Mesenchymal stem cell (in vitro differentiated cells and primary cell): ENCODE measurements around the gene GULP1.
"Not testable (repeated sequence)": the region's sequence is repeated elsewhere in the genome, so short reads cannot be mapped to it uniquely, and the experiment has no call there.

Source experiments
- DNase-seq: peaks from one replicate; pipeline ENCODE4 v3.0.0-alpha.2; 2013
- H2AFZ ChIP-seq: one replicate; pipeline ENCODE4 v1.6.1; 2013; ENCODE audit warnings: low read depth, mild to moderate bottlenecking, control low read depth, inconsistent platforms, low read length, moderate library complexity
- H2AK5ac ChIP-seq: 2 replicates; pipeline ENCODE4 v1.6.1; 2013; ENCODE audit warnings: low read length, moderate library complexity, mild to moderate bottlenecking, inconsistent platforms; ENCODE audit not compliant: severe bottlenecking
- H2BK120ac ChIP-seq: one replicate; pipeline ENCODE4 v1.6.1; 2013; ENCODE audit warnings: low read depth, mild to moderate bottlenecking, inconsistent platforms, low read length, moderate library complexity
- H2BK12ac ChIP-seq, 2 experiments: one replicate each; pipeline ENCODE4 v1.6.1; 2013; ENCODE audit warnings: inconsistent platforms in 2 of 2, low read length in 2 of 2, mild to moderate bottlenecking in 2 of 2, moderate library complexity in 2 of 2, control low read depth in 1 of 2
- H2BK15ac ChIP-seq: one replicate; pipeline ENCODE4 v1.6.1; 2013; ENCODE audit warnings: mild to moderate bottlenecking, low read depth, inconsistent platforms; ENCODE audit not compliant: poor library complexity, severe bottlenecking
- H2BK5ac ChIP-seq: 2 replicates; pipeline ENCODE4 v1.6.1; 2013; ENCODE audit warnings: low read depth, mild to moderate bottlenecking, low read length, control low read depth, inconsistent platforms; ENCODE audit not compliant: poor library complexity, severe bottlenecking
- H3K14ac ChIP-seq, 2 experiments: one replicate each; pipeline ENCODE4 v1.6.1; 2013; ENCODE audit warnings: inconsistent platforms in 2 of 2, low read length in 2 of 2, control low read depth in 1 of 2, mild to moderate bottlenecking in 1 of 2, moderate library complexity in 1 of 2
- H3K18ac ChIP-seq, 2 experiments: one replicate each; pipeline ENCODE4 v1.6.1; 2013; ENCODE audit warnings: inconsistent platforms in 2 of 2, low read length in 2 of 2, control low read depth in 1 of 2, low read depth in 1 of 2, mild to moderate bottlenecking in 1 of 2
- H3K23ac ChIP-seq, 2 experiments: one replicate each; pipeline ENCODE4 v1.6.1; 2013; ENCODE audit warnings: inconsistent platforms in 2 of 2, low read length in 2 of 2, mild to moderate bottlenecking in 2 of 2, moderate library complexity in 2 of 2, control low read depth in 1 of 2
- H3K27ac ChIP-seq: 2 replicates; pipeline ENCODE4 v1.5.1; 2013; ENCODE audit warnings: mild to moderate bottlenecking, moderate library complexity, low read length, control low read depth, inconsistent platforms; ENCODE audit not compliant: poor library complexity, severe bottlenecking
- H3K27me3 ChIP-seq, 2 experiments: 2 replicates each; pipeline versions ENCODE4 v1.6.1 to v1.7.0; 2013; ENCODE audit warnings: low read length in 2 of 2, mild to moderate bottlenecking in 2 of 2, moderate library complexity in 2 of 2, control low read depth in 1 of 2, inconsistent platforms in 1 of 2; ENCODE audit not compliant: control insufficient read depth in 1 of 2, insufficient read depth in 1 of 2
- H3K36me3 ChIP-seq, 2 experiments: 2 replicates each; pipeline versions ENCODE4 v1.6.1 to v1.7.0; 2013; ENCODE audit warnings: low read length in 2 of 2, control low read depth in 1 of 2, inconsistent platforms in 1 of 2, low read depth in 1 of 2, mild to moderate bottlenecking in 1 of 2; ENCODE audit not compliant: insufficient read depth in 2 of 2, control insufficient read depth in 1 of 2
- H3K4ac ChIP-seq, 2 experiments: one replicate each; pipeline ENCODE4 v1.6.1; 2013; ENCODE audit warnings: inconsistent platforms in 2 of 2, low read length in 2 of 2, mild to moderate bottlenecking in 2 of 2, moderate library complexity in 2 of 2, control low read depth in 1 of 2, low read depth in 1 of 2
- H3K4me1 ChIP-seq: 2 replicates; pipeline ENCODE4 v1.6.1; 2013; ENCODE audit warnings: low read depth, low read length, control low read depth; ENCODE audit not compliant: control insufficient read depth, insufficient read depth
- H3K4me2 ChIP-seq: 2 replicates; pipeline ENCODE4 v1.6.1; 2013; ENCODE audit warnings: low read length, mild to moderate bottlenecking, inconsistent platforms; ENCODE audit not compliant: poor library complexity, severe bottlenecking
- H3K4me3 ChIP-seq, 2 experiments: 2 replicates each; pipeline versions ENCODE4 v1.5.1 to v1.7.0; 2013; ENCODE audit warnings: low read length in 2 of 2, mild to moderate bottlenecking in 2 of 2, control low read depth in 1 of 2, low read depth in 1 of 2; ENCODE audit not compliant: insufficient read depth in 1 of 2
- H3K79me1 ChIP-seq: replicated peaks from 2 replicates; pipeline ENCODE4 v1.6.1; 2013; ENCODE audit warnings: mild to moderate bottlenecking, control low read depth, low read length, inconsistent platforms; ENCODE audit not compliant: poor library complexity, severe bottlenecking
- H3K9ac ChIP-seq: 2 replicates; pipeline ENCODE4 v1.7.0; 2013; ENCODE audit warnings: mild to moderate bottlenecking, low read length, moderate library complexity
- H3K9me3 ChIP-seq: 2 replicates; pipeline ENCODE4 v1.7.0; 2013; ENCODE audit warnings: mild to moderate bottlenecking, low read length; ENCODE audit not compliant: control insufficient read depth
- H4K8ac ChIP-seq: one replicate; pipeline ENCODE4 v1.6.1; 2013; ENCODE audit warnings: inconsistent platforms, mild to moderate bottlenecking, low read length, moderate library complexity
- H4K91ac ChIP-seq: one replicate; pipeline ENCODE4 v1.6.1; 2013; ENCODE audit warnings: mild to moderate bottlenecking, low read length, inconsistent platforms
- WGBS: methylation state at CpG from one replicate; pipeline ENCODE4 v1.1.7; 2013; ENCODE audit warnings: mixed read lengths; 5-methylcytosine and 5-hydroxymethylcytosine counted together

GULP1 gene

GRCh38 chr2:188604579-188604978 is 312.9 kb downstream of the GULP1 start:
- no peak for DNase-seq
- no peak overlapping the region for H3K14ac ChIP-seq
- H2BK5ac ChIP-seq: no peak overlapping the region
- H3K27me3 ChIP-seq: no peaks in the 10 kb centered on the region
- peaks cover 0 to 4% of the 10 kb centered on the region in 2 experiments for H3K36me3 ChIP-seq
- H3K4ac ChIP-seq: no peak overlapping the region
- no peak overlapping the region for H4K8ac ChIP-seq
- no peak overlapping the region for H3K4me2 ChIP-seq
- H3K18ac ChIP-seq: no peak overlapping the region
- no peak overlapping the region for H2BK12ac ChIP-seq
- no peak overlapping the region for H2BK120ac ChIP-seq
- no peaks in the 10 kb centered on the region for H3K9me3 ChIP-seq
- WGBS: no CpG with 5 or more reads among the region's 1 CpG
- no peak overlapping the region for H2BK15ac ChIP-seq
- H3K27ac ChIP-seq: no peak overlapping the region
- H2AK5ac ChIP-seq: no peak overlapping the region
- no peaks in the 10 kb centered on the region for H3K4me1 ChIP-seq
- H3K79me1 ChIP-seq: no peaks in the 10 kb centered on the region
- H3K4me3 ChIP-seq: no peak overlapping the region
- no peak overlapping the region for H3K23ac ChIP-seq
- no peak overlapping the region for H4K91ac ChIP-seq
- H2AFZ ChIP-seq: no peak overlapping the region
- no peak overlapping the region for H3K9ac ChIP-seq

GRCh38 chr2:188605609-188606584 is 314.2 kb downstream of the GULP1 start:
- H2BK15ac ChIP-seq, H3K4me1 ChIP-seq, H2BK5ac ChIP-seq, H3K9ac ChIP-seq, H3K36me3 ChIP-seq, H3K27ac ChIP-seq, H3K27me3 ChIP-seq, H3K18ac ChIP-seq, H3K14ac ChIP-seq, H3K4ac ChIP-seq, H3K23ac ChIP-seq, H4K91ac ChIP-seq, H3K9me3 ChIP-seq, H2AFZ ChIP-seq, H3K4me3 ChIP-seq, DNase-seq, H4K8ac ChIP-seq, H2AK5ac ChIP-seq, H3K79me1 ChIP-seq, H3K4me2 ChIP-seq: not testable (repeated sequence)
- Histone ChIP-seq H2BK120ac (peak overlapping the region; percentile 79), H2BK12ac (peak overlapping the region in 1 of 2 experiments; percentile 52)
- WGBS: 98% methylated on average over 30 of the region's 39 CpGs

- not testable (repeated sequence) for H2BK15ac ChIP-seq, H2BK12ac ChIP-seq, H3K4ac ChIP-seq, H3K9ac ChIP-seq, H3K27me3 ChIP-seq, H3K23ac ChIP-seq, H3K27ac ChIP-seq, H4K8ac ChIP-seq, H4K91ac ChIP-seq, H2AFZ ChIP-seq, H3K4me1 ChIP-seq, DNase-seq, H3K36me3 ChIP-seq, H2AK5ac ChIP-seq, H3K14ac ChIP-seq, H3K4me3 ChIP-seq, H3K9me3 ChIP-seq, H3K4me2 ChIP-seq, H3K79me1 ChIP-seq, H3K18ac ChIP-seq, H2BK5ac ChIP-seq
- peak overlapping the region; percentile 34 for H2BK120ac ChIP-seq
- 98% methylated on average over 24 of the region's 30 CpGs for WGBS
These were observed 314.9 kb downstream of the GULP1 start for GRCh38 chr2:188606596-188606995.

- no peak overlapping the region for H3K27ac ChIP-seq
- peak overlapping the region in 1 of 2 experiments; percentile 18 for H3K18ac ChIP-seq
- H3K14ac ChIP-seq: no peak overlapping the region
- no peak for DNase-seq
- no peak overlapping the region for H4K8ac ChIP-seq
- no peak overlapping the region for H2BK12ac ChIP-seq
- H2BK120ac ChIP-seq: no peak overlapping the region
- H3K4me1 ChIP-seq: peaks cover 2% of the 10 kb centered on the region
- H3K23ac ChIP-seq: no peak overlapping the region
- H3K4ac ChIP-seq: no peak overlapping the region
- H4K91ac ChIP-seq: no peak overlapping the region
- H3K79me1 ChIP-seq: no peaks in the 10 kb centered on the region
- H2AFZ ChIP-seq: no peak overlapping the region
- peaks cover 11% of the 10 kb centered on the region for H3K9me3 ChIP-seq
- no peak overlapping the region for H3K9ac ChIP-seq
- no peak overlapping the region for H2BK5ac ChIP-seq
- no peak overlapping the region for H2BK15ac ChIP-seq
- no peak overlapping the region for H3K4me2 ChIP-seq
- no peaks in the 10 kb centered on the region for H3K27me3 ChIP-seq
- H3K4me3 ChIP-seq: no peak overlapping the region
- WGBS: 86% methylated on average over 1 of the region's 2 CpGs
- peak overlapping the region; percentile 29 for H2AK5ac ChIP-seq
- H3K36me3 ChIP-seq: peaks cover 0 to 4% of the 10 kb centered on the region in 2 experiments
These were observed 315.8 kb downstream of the GULP1 start for GRCh38 chr2:188607501-188607900.
